ENCODE results near the gene PTGFRN.
"Not testable (repeated sequence)": the region's sequence is repeated elsewhere in the genome, so short reads cannot be mapped to it uniquely, and the experiment has no call there.

Gene PTGFRN

DNA sequence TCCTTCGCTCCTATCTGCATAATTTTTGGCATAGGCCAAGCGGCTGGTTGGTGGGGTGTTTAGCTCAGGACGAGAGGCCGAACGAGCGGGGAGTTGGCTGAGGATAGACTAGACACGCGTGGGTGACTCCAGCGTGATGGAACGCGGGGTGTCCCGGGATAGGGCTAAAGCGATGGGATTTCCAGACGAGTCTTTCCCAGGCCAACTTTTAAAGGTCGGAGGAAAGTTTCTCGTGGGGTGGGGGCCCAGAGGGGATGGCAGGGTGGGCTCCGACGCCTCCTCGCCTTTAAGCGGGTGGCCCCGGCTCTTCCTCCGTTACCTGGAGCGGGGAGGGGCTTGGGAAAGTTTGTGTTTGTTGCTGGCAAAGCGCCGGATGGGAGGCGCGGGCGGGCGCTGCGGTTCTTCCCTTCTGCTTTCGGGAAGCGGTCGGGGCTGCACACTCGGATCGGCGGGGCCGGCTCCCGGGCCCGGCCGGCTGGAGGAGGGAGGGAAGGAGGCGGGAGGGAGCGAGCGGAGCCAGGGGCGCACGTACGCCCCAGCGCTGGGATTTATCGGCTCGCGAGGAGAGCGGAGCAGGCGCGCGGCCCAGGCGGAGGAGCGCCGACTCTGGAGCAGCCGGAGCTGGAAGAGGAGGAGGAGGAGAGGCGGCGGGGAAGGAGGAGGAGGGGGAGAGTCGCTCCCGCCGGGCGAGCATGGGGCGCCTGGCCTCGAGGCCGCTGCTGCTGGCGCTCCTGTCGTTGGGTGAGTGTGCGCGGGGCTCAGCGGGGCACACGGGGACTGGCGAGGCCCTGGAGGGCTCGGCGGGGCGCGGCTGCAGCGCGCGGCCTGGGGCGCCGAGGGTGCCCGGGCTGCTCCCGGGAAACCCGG lies at the start of gene PTGFRN:
PTGFRN (plus strand) TSS at position 405 of the 867 bp plus-strand sequence; CDS start at position 693, 288 bp downstream.
- peak; percentile 29 for DNase-seq

DNA sequence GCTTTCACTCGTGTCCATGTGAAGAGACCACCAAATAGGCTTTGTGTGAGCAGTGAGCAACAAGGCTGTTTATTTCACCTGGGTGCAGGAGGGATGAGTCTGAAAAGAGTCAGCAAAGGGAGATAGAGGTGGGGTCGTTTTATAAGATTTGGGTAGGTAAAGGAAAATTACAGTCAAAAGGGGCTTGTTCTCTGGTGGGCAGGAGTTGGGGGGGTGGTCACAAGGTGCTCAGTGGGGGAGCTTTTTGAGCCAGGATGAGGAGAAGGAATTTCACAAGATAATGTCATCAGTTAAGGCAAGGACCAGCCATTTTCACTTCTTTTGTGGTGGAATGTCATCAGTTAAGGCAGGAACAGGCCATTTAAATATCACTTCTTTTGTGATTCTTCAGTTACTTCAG lies 49.5 kb upstream of the PTGFRN start:
- not testable (repeated sequence) for DNase-seq

DNA sequence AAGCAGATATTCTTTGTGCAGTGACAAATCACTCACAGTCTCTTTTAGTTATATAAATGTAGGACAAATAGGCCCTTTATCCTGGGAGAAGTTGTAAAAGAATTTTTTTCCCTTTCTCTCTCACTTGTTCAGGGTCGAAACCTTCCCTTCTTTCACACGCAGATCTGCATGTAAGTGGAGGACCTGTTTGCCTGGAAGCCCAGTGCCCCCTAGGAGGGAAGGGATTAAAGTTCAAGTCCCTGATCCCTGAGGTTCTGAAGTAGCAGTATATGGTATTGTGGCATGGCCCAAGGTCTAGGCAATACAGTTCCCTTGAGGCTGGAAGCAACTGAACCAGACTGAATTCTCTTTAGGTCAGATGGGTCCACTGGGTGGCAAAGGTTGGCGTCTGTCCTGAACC lies 48.6 kb upstream of the PTGFRN start:
- DNase-seq: no peak

DNA sequence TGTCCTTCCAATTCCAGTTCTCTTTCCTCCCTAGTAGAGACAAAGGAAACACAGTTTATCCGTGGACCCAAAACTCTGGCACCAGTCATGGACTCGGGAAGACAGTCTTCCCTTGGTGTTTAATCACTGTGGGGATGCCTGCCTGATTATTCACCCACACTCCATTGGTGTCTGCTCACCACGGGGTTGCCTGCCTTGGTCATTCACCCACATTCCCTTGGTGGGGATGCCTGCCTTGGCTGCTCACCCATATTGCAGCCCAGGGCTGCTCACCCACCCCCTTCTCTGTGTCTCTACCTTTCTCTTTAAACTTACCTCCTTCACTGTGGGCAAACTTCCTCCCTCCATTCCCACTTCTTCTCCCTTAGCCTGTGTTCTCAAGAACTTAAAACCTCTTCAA lies 46.7 kb upstream of the PTGFRN start:
- not testable (repeated sequence) for DNase-seq

DNA sequence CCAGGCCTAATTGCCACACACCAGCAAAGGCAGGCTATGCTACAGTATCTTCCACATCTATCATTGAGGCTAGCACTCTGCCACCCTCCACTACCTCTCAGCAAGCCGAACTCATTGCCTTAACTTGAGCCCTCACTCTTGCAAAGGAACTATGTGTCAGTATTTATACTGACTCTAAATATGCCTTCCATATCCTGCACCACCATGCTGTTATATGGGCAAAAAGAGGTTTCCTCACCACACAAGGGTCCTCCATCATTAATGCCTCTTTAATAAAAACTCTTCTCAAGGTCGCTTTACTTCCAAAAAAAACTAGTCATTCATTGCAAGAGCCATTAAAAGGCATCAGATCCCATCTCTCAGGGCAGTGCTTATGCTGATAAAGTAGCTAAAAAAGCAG lies 43.2 kb upstream of the PTGFRN start:
- DNase-seq: not testable (repeated sequence)

DNA sequence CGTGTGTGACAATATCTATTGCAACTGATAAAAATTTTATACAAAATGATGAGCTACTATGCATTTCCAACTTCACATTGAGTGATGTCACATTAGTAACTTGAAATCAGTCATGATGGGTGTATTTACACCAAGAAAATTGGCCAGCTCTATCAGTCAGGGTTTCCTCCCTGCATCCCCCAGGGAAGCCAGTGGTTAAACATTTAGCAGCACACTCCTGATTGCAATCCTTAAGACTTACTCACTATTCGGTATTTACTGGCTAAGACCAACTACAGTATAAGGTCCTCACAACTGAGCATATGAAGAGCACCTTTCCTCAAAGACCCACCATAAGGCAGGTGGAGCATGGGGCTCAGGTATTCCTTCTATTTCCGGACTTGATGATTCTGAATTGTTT lies 41.3 kb upstream of the PTGFRN start:
- no peak for DNase-seq

DNA sequence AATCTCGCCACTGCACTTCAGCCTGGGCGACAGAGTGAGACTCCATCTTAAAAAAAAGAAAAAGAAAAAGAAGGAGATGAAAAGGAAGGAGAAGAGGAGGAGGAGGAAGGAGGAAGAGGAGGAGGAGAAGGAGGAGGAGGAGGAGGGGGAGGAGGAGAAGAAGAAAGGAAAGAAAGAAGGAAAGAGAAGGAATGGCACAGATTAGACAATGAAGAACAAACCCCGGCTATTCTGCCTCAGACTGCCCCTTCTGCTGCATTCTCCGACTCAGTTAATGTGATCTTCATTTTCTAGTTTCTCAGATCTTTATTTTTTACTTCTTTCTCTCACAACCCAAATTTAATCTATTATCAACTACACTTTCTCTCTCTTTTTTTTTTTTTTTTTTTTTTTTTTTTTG lies 40.1 kb upstream of the PTGFRN start:
- DNase-seq: no peak

DNA sequence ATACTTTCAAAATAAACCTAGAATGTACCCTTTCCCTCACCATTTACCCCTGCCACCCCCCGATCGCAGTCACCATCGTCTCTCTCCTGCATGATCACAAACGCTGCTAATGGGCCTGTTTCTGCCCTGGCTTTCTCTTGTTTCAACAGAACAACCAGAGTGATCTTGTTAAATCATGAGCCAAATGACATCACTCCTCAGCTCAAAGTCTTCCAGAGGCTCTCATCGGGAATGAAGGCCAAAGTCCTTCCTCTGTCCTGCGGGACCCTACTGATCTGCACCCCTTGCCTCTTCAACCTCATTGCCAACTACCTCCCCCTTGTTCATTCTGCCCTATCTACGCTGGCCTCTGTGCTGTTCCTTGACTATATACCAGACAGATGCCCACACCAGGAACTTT lies 39.4 kb upstream of the PTGFRN start:
- DNase-seq: no peak

DNA sequence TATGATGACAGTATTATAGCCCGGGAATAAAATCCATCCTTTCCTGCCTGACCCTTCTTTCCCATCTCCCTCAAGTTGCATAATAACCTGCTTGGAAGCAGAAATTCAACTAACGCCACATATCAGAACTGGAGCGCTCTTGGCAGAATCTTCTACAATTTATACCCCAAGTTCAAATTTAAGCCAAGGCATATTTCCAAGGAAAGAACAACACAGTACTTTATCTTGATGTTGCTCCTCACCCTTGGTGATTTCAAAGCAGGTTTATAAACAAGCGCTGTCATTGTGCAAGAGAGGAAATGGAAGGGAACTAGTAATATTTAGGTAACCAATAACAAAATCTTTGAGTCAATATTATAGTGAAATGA lies 38.0 kb upstream of the PTGFRN start:
- no peak for DNase-seq

DNA sequence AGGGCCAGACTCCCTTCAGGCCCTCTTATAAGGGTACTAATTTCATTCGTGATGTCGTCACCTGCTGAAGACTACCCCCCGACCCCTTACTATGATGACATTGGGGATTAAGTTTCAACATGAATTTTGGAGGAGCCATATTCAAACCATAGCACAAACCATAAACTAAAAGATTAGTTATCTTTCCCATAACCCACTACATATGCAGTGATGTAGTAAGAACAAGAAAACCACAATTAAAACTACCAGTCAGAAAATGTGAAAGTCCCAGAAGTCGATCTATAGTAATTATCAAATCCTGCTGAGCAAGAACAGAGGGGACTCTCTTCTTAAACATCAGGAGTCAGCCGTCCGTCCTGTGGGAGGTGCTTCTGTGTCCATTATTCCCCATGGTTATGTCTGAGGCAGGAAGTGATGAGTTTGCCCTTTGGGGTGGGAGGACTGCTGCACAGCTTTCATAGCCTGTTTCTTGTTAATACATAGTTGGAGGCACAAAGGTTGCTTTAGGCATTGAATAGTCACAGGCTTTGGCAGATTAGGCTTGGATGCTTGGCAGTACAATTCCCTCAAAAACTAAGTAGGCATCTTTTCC lies 35.9 kb upstream of the PTGFRN start:
- DNase-seq: no peak

DNA sequence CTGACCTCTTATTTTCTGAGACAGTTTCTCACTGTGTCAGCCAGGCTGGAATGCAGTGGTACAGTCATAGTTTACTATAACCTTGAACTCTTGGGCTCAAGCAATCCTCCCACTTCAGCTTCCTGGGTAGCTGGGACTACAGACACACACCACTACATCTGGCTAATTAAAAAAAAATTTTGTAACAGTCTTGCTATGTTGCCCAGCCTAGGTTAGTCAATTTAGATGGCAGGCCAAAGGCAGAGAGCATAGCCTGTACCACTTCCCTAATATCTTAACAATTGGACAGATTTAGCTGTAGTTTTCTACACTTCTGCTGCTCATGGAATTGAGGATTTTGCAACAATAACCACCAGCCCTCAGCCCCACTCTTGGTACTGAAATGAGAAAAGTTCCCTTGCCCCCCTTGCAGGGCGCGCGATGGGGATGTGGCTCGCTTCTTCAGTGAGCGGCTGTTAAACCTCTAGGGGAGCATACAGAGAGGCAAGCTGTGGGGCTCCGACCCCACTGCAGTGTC lies 34.9 kb upstream of the PTGFRN start:
- DNase-seq: no peak

DNA sequence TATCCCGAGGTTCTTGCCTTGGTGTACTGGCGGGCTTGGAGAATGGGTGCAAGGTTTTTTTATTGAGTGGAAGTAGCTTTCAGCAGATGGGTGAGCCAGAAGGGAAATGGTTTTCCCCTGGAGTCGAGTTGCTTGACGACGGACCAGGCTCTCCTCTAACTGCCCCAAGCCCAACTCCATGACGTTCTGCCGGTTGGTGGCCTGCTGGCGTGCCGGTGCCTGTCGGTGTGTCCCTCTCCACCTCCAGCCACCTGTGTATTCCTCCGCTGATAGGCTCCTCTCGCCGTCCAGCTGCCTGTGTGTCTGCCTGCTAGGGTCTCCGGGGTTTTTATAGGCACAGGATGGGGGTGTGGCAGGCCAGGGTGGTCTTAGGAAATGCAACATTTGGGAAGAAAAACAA lies 34.3 kb upstream of the PTGFRN start:
- DNase-seq: no peak

DNA sequence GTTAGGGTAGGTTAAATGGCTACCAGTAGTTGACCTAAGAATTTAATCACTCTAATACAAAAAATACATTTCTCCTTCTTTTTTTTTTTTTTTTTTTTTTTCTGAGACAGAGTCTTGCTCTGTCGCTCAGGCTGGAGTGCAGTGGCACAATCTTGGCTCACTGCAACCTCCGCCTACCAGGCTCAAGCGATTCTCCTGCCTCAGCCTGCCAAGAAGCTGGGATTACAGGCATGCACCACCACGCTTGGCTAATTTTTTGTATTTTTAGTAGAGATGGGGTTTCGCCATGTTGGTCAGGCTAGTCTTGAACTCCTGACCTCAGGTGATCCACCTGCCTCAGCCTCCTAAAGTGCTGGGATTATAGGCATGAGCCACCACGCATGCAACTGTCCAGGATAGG lies 33.8 kb upstream of the PTGFRN start:
- not testable (repeated sequence) for DNase-seq

DNA sequence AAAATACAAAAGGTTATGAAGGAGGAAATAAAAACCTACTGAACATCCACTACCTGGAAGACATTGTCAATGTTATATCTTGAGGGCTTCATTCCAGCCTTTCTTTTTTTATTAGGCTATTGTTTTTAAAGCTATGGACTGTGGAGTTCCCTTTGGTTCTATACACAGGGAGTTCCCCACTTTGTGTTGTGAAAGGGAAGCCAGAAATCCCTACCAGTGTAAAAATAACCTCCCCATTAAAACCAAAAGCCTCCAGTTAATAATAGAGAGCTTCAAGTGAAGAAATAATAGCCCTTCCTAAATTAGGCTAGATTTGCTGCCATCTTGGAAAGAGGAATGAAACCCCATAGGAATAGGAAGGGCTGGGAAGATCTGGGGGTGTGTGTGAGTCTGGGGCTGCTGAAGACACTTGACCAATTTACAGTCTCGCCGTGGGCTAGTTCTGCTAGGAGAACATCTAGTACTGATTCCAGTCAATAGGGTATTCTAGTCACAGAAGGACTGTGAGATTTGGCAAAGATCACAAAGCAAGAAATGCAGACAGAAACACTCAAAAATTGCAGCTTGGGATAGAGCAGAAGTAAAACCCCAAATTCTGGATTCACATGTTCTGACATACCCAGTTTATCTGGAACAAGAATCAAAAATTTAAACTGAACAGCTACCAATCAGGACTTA lies 32.4 kb upstream of the PTGFRN start:
- no peak for DNase-seq

DNA sequence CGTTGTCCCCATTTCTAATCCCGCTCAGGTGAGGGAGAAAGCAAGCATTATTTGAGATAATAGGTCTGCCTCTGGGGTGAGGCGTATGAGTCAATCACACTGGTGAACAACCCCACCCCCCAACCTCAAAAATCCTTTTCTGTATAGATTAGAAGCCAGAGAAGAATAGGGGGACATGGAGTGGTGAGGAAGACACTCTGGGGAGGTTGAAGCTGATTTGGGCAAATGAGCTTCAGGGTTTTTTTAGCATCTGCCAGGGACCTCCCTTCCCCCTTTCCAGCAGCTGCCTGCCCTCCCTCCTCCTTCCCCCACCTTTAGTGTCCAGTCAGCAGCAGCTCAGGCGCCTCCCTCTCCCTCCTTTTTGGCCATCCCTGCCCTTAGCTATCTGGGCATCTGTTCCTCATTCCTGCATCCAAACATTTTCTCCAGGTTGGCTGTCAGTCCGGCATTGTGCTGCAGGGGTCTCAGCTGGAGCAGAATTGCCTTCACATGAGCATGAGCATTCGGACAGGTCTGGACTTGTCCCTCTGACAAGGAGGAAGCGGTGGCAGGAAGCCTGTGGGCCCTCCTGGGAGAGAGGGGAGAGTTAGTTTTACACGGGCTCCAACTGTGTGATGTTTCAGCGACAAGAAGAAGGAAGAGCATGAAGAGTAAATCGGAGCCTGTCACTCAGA lies 30.8 kb upstream of the PTGFRN start:
- DNase-seq: peak; percentile 93

DNA sequence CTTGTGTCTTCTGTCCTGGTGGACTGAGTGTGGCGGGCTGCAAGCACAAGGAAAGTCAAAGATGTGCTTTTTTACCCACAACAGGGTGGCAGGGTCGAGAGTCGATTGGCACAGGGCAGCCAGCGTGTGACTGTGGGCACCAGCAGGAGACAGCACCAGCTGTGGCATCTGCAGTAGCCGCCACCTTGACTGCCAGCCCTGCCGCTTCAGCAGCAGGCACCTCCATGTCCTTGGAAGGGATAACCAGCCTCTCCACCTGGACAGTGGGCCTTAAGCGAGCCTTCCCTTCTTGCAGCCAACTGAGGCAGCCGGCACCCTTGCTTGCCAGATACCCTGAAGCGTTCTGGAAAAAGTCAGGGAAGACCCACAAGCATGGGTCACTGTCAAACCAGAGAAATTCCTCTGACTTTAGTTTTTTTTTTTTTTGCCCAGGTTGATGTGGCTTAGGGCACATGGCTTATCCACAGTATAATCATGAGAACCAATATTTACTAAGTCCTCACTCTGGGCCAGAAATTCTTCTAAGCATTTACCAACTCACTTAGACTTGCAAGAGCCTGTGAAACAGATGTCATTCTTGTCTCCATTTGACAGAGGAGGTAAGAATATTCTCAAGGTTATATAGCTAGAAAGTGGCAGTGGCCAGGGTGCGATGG lies 30.1 kb upstream of the PTGFRN start:
- peak; percentile 77 for DNase-seq

DNA sequence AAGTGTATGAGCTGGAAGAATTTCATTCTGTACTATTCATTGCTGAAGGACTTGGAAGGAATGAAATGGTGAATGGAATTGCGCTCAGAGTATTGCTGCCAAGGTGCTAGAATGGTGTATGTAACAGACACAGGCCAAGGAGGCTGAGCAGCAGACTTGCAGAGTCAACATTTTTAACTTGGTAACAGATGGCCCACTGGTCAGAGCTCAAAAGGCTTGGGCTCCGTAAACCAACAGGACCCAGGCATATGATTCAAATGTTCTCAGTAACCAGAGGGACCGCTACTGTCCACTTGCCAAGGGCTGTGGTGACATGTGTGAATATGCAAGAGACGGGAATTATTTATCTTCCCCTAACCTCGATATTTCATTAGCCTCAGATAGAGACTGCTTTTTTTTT lies 28.8 kb upstream of the PTGFRN start:
- no peak for DNase-seq

DNA sequence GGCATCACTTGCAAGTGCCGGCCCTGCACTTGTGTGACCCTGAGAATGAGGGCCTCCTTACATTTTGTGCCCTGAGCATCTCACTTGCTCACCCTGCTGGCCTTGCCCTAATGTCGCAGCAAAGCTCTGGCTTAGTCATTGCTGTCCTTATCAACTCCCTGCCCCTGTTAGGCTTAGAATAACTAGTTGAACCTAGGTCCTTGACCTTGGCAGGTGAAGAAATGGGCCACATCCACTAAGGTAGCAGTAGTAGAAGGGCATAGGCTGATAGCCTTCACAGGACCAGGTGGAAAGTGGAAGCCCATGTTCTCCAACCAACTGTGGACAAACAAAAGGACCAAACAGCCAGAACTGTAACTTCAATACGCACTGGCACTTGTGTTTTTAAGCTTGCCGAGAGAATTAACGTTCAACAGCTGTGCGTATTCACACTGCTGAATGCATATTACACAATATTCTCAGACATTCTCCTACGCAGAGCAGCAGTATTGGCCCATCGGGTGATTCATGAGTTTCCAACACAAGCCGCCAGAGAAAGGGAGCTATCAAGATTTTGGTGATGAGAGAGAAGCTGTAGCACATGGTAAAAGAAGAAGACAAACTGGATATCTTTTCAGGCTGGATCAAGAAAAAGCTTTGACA lies 27.7 kb upstream of the PTGFRN start:
- DNase-seq: no peak

DNA sequence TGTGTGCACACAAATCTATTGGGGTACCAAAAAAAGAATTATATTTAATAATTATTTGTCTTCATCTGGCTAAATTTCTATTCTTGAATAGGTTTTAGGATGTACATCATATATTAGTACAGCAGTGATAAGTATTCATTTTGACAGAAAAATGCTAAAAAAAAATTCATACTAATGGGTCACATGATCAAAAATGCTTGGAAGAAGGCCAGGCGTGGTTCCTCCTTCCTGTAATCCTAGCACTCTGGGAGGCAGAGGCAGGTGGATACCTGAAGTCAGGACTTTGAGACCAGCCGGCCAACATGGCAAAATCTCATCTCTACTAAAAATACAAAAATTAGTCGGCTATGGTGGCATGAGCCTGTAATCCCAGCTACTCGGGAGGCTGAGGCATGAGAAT lies 26.9 kb upstream of the PTGFRN start:
- no peak for DNase-seq

DNA sequence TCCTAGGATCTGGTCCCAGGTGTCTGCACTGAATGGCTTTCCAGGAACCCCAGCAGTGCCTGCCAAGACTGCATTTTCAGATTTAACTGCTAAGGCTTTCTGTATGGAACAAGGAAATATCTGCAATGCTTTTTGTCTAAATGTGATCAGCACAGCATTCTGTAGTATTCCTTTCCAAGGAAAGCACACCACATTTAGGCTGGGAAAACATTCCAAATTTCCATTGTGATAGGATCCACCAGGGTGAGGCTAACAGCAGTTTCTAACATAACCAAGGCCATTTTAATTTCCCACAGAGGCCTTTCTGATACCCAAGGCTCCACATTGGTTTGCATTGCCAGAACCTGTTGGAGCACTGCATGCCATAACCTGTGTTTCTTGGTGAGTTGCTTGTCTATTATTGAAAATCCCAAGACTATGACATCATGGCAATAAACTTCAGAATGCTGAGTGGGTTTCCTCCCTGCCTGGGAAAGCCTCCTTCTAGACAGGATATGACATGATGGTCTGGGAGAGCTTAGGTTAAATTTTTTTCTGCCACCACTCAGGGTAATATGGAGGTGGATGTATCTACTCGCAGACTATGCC lies 23.3 kb upstream of the PTGFRN start:
- no peak for DNase-seq

DNA sequence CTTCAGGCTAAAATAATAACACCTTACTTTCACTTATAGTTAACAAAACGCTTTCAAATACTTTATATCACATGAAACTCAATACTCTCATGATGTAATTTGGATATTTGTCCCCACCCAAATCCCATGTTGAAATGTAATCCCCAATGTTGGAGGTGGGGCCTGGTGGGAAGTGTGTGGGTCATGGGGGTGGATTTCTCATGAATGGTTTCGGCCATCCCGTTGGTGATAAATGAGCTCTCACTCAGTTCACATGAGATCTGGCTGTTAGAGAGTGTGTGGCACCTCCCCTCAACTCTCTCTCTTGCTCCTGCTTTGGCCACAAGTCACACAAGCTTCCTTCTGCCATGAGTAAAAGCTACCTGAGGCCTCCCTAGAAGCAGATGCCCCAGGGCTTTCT lies 22.5 kb upstream of the PTGFRN start:
- no peak for DNase-seq

DNA sequence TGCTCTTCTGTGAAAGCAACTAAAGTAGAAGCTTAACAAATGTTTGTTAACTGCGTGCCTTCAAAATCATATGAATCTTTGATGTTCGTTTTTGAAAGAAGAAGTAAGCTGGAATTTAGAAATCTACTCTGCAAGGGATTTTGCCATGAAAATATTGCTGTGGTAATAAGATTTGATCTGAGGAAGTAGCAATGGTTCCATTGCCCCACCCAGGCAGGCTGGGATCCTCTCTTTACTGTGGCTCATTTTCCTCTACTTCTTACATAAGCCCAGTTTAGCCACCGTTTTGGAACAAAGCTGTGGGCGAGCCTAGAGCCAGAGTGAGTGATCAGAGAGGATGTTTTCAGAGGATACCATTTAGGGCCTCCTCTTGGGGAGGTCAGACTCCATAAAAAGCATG lies 20.3 kb upstream of the PTGFRN start:
- no peak for DNase-seq

Measured in NCI-H1694 (cell line).